Ascending aorta (tissue), 2 donors: ENCODE measurements around the gene FBXW11. TPM values are rescaled to one million over a fixed set of nuclear protein-coding genes. Genes with fewer than 3 reads are reported as not detected.
A peak's percentile ranks its signal among the peaks of the same experiment; 100 is the strongest.

Experiments used
- DNase-seq, 2 donors: peaks; one replicate each; pipeline ENCODE4 v3.0.0-alpha.2; 2019; ENCODE audit warnings: low spot score in 2 of 2
- H3K27ac ChIP-seq, 2 donors: fragments of 200-600 bp; sonication (generic); one replicate each; pipeline ENCODE4 v1.5.1; 2016 to 2017; ENCODE audit warnings: mild to moderate bottlenecking in 1 of 2
- H3K27me3 ChIP-seq: fragments of 200-600 bp; sonication (generic); one replicate; pipeline ENCODE4 v1.5.1; 2017
- H3K36me3 ChIP-seq, 2 donors: fragments of 200-600 bp; sonication (generic); one replicate each; pipeline ENCODE4 v1.5.1; 2016
- H3K4me1 ChIP-seq, 2 donors: fragments of 200-600 bp; sonication (generic); one replicate each; pipeline ENCODE4 v1.5.1; 2016 to 2017; ENCODE audit warnings: mild to moderate bottlenecking in 1 of 2
- H3K4me3 ChIP-seq, 2 donors: fragments of 200-600 bp; sonication (generic); one replicate each; pipeline ENCODE4 v1.5.1; 2016 to 2017; ENCODE audit warnings: mild to moderate bottlenecking in 1 of 2
- H3K9me3 ChIP-seq, 2 donors: fragments of 200-600 bp; sonication (generic); one replicate each; pipeline ENCODE4 v1.5.1; 2016
- intact Hi-C: fragments of 100-400 bp; cut with DNase I; formaldehyde crosslinking; loops from one replicate; pipeline ENCODE4 v1.15.1; 2023
- total RNA-seq: library from RNA; depleted of rRNA; stranded (reverse); fragments of >200 nt; gene quantifications from one replicate; pipeline ENCODE4 v1.1.0, GENCODE V29; 2016
- TF ChIP-seq, protein P1 (sequence below), 3 experiments: fragments of 200-600 bp in 2 of 3; fragments of 450-650 bp in 1 of 3; sonication (generic) in 2 of 3; IDR thresholded peaks; one replicate each; pipeline ENCODE4 v1.5.1; 2016 to 2019; ENCODE audit warnings: antibody characterized with exemption in 3 of 3, mild to moderate bottlenecking in 1 of 3, moderate library complexity in 1 of 3

FBXW11 gene
- total RNA-seq, 1 donor from 2014 or later: 34.6 TPM

DNA sequence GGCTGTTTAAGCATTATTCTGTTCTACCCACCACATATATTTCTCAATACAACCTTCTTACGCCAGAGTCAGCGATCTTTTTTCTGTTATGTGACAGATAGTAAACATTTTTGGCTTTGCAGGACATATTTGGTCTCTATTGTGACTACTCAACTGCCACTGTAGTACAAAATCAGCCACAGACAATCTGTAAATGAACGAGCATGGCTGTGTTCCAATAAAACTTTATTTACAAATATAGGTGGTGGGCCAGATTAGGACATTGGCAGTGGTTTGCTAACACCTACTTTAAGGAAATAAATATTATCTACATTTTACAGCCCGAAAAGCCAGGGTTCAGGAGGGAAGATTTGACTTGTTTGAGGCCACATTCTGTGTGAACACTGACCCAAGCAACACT, 40.2 kb upstream of the FBXW11 start:
- Histone ChIP-seq H3K4me3 (no peak overlapping the region), H3K27me3 (no peaks in the 10 kb centered on the region), H3K36me3 (peaks cover 9 to 19% of the 10 kb centered on the region in 2 donors), H3K27ac (no peak overlapping the region), H3K4me1 (no peaks in the 10 kb centered on the region), H3K9me3 (no peaks in the 10 kb centered on the region)
- TF ChIP-seq, protein P1, sequence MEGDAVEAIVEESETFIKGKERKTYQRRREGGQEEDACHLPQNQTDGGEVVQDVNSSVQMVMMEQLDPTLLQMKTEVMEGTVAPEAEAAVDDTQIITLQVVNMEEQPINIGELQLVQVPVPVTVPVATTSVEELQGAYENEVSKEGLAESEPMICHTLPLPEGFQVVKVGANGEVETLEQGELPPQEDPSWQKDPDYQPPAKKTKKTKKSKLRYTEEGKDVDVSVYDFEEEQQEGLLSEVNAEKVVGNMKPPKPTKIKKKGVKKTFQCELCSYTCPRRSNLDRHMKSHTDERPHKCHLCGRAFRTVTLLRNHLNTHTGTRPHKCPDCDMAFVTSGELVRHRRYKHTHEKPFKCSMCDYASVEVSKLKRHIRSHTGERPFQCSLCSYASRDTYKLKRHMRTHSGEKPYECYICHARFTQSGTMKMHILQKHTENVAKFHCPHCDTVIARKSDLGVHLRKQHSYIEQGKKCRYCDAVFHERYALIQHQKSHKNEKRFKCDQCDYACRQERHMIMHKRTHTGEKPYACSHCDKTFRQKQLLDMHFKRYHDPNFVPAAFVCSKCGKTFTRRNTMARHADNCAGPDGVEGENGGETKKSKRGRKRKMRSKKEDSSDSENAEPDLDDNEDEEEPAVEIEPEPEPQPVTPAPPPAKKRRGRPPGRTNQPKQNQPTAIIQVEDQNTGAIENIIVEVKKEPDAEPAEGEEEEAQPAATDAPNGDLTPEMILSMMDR (IDR thresholded peaks at IDR 0.05): no peak
- intact Hi-C loops: no loop called here
- DNase-seq: peak in 1 of 2 donors; percentile 2

DNA sequence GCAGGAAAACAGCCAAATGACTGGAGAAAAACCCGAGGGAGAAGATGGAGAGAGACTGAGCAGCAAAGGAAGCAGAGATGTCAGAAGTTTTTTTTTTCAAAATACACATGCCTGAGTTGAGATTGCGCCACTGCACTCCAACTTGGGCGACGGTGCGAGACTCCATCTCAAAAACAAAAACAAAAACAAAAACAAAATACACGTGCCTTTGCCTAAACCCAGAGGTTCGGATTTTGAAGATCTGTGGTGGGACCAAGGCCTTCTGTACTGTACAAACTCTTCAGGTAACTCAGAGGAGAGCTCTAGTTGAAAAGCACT, 38.8 kb upstream of the FBXW11 start:
- DNase-seq: no peak
- Histone ChIP-seq H3K4me1 (no peaks in the 10 kb centered on the region), H3K27me3 (no peaks in the 10 kb centered on the region), H3K36me3 (peaks cover 9 to 12% of the 10 kb centered on the region in 2 donors), H3K4me3 (no peak overlapping the region), H3K27ac (no peak overlapping the region), H3K9me3 (no peaks in the 10 kb centered on the region)
- intact Hi-C loops: no loop called here
- TF ChIP-seq, protein P1 (IDR thresholded peaks at IDR 0.05): no peak

DNA sequence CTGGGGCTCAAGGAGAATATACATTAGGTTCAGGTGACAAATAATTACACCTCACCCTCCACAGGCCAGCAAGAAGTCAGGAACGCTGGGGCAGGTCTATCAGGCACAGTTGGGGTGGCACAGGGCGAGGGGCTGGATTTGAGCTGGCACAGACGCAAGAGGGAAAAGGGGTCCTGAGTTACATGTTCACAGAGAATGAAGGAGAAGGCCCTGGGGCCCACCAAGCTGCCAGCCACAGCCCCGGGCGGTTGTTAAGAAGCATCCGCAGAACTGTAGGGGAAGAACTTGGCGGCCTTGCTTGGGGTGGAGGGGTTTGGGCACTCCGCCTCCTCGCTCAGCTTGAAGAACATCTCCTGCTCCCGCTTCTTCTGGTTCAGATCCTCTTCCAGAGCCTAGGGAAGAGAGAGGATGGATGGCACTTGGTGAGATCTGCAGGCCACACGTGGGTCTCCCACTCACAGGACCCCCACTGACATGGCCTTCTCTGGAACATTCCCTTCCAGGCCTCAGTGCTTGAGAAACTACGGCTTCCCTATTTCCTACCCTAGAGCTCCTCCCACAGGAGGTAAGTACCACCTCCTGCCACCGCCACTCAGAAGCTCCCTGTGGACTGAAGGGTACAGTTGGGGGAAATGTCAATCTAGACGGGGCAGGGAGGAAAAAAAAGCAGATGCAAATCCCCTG, 38.3 kb upstream of the FBXW11 start:
- H3K9me3 ChIP-seq: no peaks in the 10 kb centered on the region
- H3K36me3 ChIP-seq: peaks cover 8 to 9% of the 10 kb centered on the region in 2 donors
- H3K27ac ChIP-seq: no peak overlapping the region
- DNase-seq: no peak
- H3K4me1 ChIP-seq: no peaks in the 10 kb centered on the region
- no peaks in the 10 kb centered on the region for H3K27me3 ChIP-seq
- TF ChIP-seq, protein P1 (IDR thresholded peaks at IDR 0.05): no peak
- intact Hi-C loops: loop anchor here (5.0 kb wide), 1 partner anchor 622 kb away; no protein-coding TSS in a partner anchor
- no peak overlapping the region for H3K4me3 ChIP-seq

DNA sequence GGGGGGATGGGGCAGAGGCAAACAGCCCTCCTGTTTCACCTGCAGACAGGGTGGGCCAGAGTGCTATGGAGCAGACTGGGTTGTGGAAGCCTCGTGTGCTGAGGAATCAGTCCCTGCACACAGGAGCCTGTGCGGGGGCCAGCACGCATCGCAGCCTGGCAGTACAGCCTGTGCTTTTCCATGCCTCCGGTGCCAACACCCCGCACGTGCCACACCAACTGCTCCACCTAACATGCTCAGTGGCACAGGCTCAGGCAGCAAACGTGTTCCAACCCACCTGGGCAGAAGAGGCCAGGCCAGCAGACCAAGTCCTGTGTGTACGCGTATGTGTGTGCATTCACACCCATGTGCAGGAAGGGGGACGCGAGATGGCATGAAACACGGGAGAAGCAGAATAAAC, 37.4 kb upstream of the FBXW11 start:
- intact Hi-C loops: loop anchor here (5.0 kb wide), 1 partner anchor 622 kb away; no protein-coding TSS in a partner anchor

DNA sequence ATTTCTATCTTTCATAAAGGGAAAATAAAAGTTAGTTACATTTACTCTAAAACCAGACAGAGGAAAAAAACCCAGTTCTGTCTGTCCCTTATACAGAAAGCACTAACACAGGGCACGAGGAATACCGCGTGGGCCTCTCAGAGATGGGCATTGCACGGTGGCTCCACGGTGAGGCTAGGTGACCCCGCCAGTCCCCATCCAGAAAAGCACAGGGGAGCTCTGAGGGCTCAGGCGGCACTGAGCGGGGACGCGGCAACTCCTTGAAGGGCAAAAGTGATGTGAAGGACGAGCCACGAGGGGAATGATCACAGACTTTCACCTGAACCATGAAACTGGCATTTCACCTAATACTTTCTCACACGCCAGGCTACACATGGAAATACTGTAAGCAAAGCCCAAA, 35.7 kb upstream of the FBXW11 start:
- Histone ChIP-seq H3K36me3 (peaks cover 8 to 9% of the 10 kb centered on the region in 2 donors), H3K27me3 (no peaks in the 10 kb centered on the region), H3K4me1 (no peaks in the 10 kb centered on the region), H3K27ac (no peak overlapping the region), H3K9me3 (peaks cover 0 to 3% of the 10 kb centered on the region in 2 donors), H3K4me3 (no peak overlapping the region)
- TF ChIP-seq, protein P1 (IDR thresholded peaks at IDR 0.05): no peak
- intact Hi-C loops: loop anchor here (5.0 kb wide), 1 partner anchor 620 kb away; no protein-coding TSS in a partner anchor
- DNase-seq: no peak

More for the DNA sequence above, 37.4 kb upstream of the FBXW11 start:
- H3K27me3 ChIP-seq: no peaks in the 10 kb centered on the region
- DNase-seq: no peak
- no peaks in the 10 kb centered on the region for H3K9me3 ChIP-seq
- no peak overlapping the region for H3K4me3 ChIP-seq
- no peak overlapping the region for H3K27ac ChIP-seq
- H3K36me3 ChIP-seq: peaks cover 8 to 9% of the 10 kb centered on the region in 2 donors
- no peaks in the 10 kb centered on the region for H3K4me1 ChIP-seq
- TF ChIP-seq, protein P1 (IDR thresholded peaks at IDR 0.05): no peak
